Measurements from ENCODE around the gene SDC4.

Gene SDC4

GRCh38 chr20:45288376-45288775 lies 59.8 kb downstream of the SDC4 start:
- no peaks in the 10 kb centered on the region for H3K36me3 Mint-ChIP-seq
- no peaks in the 10 kb centered on the region for H3K9me3 Mint-ChIP-seq
- peaks cover 4% of the 10 kb centered on the region for H3K4me1 Mint-ChIP-seq
- H3K27ac Mint-ChIP-seq: no peak overlapping the region
- peaks cover 10% of the 10 kb centered on the region for H3K27me3 Mint-ChIP-seq
- H3K4me3 Mint-ChIP-seq: no peak overlapping the region

- H3K27ac Mint-ChIP-seq: no peak overlapping the region
- no peaks in the 10 kb centered on the region for H3K4me1 Mint-ChIP-seq
- H3K4me3 Mint-ChIP-seq: no peak overlapping the region
- H3K9me3 Mint-ChIP-seq: no peaks in the 10 kb centered on the region
- H3K36me3 Mint-ChIP-seq: no peaks in the 10 kb centered on the region
- H3K27me3 Mint-ChIP-seq: peaks cover 1% of the 10 kb centered on the region
Measured at GRCh38 chr20:45283551-45284057, 64.6 kb downstream of the SDC4 start.

- Mint-ChIP-seq H3K27ac (no peak overlapping the region), H3K4me3 (no peak overlapping the region), H3K27me3 (peaks cover 1% of the 10 kb centered on the region), H3K36me3 (no peaks in the 10 kb centered on the region), H3K4me1 (no peaks in the 10 kb centered on the region), H3K9me3 (no peaks in the 10 kb centered on the region)
Measured at GRCh38 chr20:45282700-45283550, 65.3 kb downstream of the SDC4 start.

GRCh38 chr20:45279992-45280391 lies 68.2 kb downstream of the SDC4 start:
- Mint-ChIP-seq H3K27ac (no peak overlapping the region), H3K4me1 (no peaks in the 10 kb centered on the region), H3K9me3 (no peaks in the 10 kb centered on the region), H3K27me3 (peaks cover 13% of the 10 kb centered on the region), H3K4me3 (no peak overlapping the region), H3K36me3 (no peaks in the 10 kb centered on the region)

- peaks cover 27% of the 10 kb centered on the region for H3K27me3 Mint-ChIP-seq
- H3K36me3 Mint-ChIP-seq: no peaks in the 10 kb centered on the region
- no peaks in the 10 kb centered on the region for H3K9me3 Mint-ChIP-seq
Measured at GRCh38 chr20:45275338-45275737, 72.9 kb downstream of the SDC4 start.

More at GRCh38 chr20:45275338-45275737, 72.9 kb downstream of the SDC4 start:
- Mint-ChIP-seq H3K27ac (no peak overlapping the region), H3K4me3 (no peak overlapping the region), H3K4me1 (no peaks in the 10 kb centered on the region)
